ENCODE results near the gene ANTKMT.

DNA sequence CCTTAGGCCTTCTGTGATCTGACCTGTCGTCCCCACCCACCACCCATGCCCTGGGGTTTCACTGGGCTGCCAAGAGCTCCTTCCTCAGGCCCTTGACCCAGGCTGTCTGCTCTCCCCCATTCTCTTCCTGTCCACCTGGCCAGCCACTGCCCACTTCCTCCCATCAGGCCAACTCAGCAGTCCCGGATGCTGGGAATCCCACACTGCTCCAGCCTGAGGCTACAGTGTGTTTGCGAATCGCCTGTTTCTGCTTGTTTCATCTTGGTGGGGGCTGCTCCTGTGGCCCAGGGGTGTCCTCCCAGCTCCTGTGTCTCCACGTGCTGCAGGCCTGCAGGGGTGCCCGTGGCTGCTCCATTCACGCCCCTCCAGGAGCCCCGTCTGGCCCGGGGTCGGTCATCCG lies 6.9 kb upstream of the ANTKMT start:
- no peak for TF ChIP-seq EZH2 (IDR thresholded peaks at IDR 0.05; ENCODE audit: low read length, missing control alignments)
- TF ChIP-seq, protein P1, sequence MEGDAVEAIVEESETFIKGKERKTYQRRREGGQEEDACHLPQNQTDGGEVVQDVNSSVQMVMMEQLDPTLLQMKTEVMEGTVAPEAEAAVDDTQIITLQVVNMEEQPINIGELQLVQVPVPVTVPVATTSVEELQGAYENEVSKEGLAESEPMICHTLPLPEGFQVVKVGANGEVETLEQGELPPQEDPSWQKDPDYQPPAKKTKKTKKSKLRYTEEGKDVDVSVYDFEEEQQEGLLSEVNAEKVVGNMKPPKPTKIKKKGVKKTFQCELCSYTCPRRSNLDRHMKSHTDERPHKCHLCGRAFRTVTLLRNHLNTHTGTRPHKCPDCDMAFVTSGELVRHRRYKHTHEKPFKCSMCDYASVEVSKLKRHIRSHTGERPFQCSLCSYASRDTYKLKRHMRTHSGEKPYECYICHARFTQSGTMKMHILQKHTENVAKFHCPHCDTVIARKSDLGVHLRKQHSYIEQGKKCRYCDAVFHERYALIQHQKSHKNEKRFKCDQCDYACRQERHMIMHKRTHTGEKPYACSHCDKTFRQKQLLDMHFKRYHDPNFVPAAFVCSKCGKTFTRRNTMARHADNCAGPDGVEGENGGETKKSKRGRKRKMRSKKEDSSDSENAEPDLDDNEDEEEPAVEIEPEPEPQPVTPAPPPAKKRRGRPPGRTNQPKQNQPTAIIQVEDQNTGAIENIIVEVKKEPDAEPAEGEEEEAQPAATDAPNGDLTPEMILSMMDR (conservative IDR thresholded peaks at IDR 0.05 in 1 of 2, IDR thresholded peaks at IDR 0.05 in 1 of 2; ENCODE audit: low read depth in 1 of 2, low read length in 2 of 2) = no peak

All from fibroblast of lung (primary cell).